GM19193 (cell line): ENCODE results near the gene PRKCZ.

Source experiments
- POLR2A ChIP-seq: IDR thresholded peaks from 4 replicates; pipeline ENCODE4 v1.6.1; 2011; ENCODE audit not compliant: insufficient read depth, insufficient read length; ENCODE audit errors: extremely low read depth

PRKCZ gene

DNA sequence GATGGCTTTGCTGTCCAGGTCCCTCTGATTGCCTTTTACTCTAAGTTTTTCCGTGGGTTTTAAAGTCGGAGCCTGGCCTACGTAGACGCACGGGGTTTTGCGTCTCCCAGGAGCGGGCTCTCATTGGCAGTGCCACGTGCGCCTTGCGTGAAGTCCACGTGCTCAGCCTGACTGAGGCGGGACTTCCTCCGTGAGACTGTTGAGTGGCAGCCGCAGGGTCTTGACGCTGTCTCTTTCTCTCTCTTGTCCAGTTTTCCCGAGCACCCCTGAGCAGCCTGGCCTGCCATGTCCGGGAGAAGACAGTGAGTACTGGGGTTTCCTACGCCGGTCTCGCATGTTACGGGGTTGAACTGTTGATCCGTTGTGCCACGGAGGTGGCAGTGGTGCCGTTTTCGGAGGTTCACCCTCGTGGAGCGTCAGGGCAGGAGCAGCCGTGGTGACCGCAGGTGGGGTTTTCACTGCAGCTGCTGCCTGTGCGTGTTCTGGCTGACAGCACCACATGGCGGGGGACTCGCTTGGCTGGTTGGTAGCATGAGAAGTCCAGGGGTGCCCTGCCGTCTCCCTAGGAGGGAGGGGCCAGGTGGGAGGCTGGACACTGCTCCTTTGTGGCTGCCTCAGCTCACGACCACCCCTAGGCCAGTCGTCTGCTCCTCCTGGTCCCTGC lies 9.2 kb downstream of the PRKCZ start:
- TF ChIP-seq POLR2A, result no peak

DNA sequence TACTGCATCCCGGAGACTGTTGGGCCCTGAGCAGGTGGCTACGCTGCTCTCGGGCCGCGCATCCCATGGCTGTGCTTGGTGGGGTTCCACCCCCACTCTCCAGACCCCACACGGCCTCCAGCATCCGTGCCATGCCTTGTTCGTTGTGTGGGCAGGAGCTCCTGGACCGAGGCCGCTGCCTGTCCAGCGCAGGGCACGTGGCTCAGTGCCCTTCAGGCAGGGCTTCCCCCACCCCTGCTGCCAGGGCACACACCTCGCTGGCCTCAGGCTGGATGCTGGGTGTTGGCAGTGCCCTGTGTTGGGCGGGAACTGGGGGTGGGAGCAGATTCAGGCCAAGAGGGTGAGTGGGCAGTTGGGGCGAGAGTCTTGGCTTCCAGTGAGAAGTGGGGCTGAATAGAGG lies 9.9 kb downstream of the PRKCZ start:
- no peak for TF ChIP-seq POLR2A

DNA sequence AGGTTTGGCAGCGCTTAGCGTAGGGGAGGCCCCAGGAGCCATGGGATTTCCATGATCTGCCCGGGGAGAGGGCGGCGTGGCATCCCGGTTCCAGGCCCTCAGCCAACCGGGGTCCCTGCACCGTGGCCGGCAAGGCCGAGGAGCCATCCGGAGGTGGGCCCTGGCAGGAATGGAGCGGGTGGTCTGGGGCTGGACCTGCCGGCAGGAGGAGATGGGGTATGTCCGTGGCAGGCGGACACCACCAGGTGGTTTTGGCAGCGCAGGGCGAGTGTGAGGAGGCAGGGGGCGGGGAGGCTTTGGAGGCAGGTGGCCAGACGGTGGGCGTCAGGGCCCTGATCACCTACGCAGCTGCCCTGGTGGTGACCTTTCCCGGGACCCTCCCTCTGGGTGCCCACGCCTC lies 10.3 kb downstream of the PRKCZ start:
- no peak for TF ChIP-seq POLR2A

DNA sequence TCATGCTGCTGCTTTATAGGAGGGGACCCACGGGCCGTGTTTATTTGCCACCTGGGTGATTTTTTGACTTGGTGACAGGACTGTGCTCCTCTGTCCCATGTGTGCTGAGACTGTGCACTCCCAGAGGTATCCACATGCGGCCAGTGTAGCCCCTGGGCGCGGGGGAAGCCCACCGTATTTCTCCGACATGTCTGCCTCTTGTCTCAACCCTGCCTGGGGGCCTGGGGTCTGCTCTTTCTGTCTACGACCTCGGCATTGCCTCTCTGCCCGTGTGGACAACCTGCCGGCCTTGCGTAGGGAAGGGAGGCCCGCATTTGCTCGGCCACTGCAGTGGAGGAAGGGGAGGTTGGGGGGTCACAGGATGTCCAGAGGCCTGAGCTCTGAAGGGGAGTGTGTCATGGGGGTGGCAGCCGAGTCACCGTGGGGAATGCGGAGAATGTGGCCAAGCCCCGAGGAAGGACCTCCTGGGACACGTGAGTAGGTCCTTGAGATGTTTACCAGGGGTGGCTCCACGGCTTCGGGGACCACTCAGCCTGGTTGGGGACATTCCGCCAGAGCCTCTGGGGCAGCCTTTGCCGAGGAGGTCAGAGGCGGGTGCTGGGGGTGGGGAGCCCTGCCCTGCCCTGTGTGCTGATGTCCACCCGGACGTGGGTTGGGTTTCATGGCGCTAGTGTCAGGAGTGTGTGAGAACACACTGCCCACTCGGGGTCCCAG lies 11.0 kb downstream of the PRKCZ start:
- TF ChIP-seq POLR2A, result no peak

DNA sequence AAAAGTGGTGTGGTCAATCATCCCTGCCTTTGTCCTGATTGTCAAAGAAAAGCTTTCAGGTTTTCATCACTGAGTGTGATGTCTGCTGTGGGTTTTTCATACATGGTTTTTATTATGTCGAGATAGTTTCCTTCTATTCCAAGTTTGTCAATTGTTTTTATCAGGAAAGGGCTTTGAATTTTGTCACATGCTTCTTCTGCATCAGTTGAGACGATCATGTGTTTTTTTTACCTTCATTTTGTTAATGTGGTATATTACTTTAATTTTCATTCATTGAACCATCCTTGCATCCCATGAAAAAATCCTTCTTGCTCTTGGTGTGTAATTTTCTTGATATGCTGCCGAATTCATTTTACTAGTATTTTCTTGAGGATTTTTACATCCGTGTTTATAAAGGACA lies 15.5 kb downstream of the PRKCZ start:
- no peak for TF ChIP-seq POLR2A

DNA sequence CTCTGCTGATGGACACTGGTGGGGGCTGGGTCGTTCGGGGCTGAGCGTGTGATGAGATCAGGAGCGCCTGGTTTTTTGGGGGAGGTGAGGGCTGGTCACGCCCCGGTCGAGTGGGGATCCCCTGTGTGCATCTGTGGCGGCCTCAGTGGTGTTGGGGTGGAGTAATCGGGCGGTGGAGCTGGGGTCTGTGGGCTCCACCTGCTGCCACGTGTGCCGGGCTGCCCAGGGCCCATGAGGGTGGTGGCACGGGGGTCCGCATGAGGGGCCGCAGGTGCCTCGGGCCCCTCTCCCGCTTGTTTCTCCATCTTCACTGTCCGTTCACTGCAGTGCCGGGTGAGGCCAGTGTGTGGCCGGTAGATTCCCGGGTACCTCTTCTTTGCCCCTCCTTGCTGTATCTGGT lies 17.2 kb downstream of the PRKCZ start:
- no peak for TF ChIP-seq POLR2A

DNA sequence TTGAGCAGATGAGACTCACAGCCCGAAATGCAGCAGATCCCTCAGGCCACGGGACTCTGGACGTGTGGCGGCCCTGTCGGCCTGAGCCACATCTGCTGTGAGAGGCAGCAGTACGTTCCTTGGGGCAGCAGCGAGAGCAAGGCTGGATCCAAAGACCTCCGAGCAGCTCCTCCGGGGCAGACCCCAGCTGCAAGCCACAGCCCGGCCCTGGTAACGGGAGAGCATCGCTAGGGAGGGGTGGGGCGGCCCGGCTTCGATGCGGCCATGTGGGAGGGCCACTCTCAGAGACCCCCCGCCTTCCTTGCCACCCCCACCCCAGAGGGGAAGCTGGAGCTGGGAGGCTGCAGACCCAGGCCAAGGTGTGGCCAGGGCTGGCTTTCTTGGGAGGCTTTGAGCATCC lies 17.8 kb downstream of the PRKCZ start:
- TF ChIP-seq POLR2A, result no peak

DNA sequence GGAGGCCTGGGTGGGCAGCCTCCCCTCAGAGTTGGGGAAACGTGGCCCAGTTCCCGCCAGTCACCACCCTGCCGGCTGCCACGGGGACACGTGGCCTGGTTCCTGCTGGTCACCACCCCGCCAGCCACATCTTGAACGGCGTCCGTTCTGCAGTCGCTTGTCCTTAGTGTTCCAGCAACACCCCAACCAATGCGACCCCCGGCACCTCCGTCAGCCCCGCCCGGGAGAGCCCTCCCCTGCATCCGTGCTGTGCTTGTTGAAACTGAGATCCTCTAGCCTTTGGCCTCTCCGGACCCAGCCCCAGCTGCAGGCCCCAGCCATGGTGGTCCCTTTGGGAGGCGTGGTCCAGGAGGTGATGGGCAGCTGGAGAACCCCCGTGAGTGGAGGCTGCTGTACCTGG lies 18.7 kb downstream of the PRKCZ start:
- TF ChIP-seq POLR2A, result no peak

DNA sequence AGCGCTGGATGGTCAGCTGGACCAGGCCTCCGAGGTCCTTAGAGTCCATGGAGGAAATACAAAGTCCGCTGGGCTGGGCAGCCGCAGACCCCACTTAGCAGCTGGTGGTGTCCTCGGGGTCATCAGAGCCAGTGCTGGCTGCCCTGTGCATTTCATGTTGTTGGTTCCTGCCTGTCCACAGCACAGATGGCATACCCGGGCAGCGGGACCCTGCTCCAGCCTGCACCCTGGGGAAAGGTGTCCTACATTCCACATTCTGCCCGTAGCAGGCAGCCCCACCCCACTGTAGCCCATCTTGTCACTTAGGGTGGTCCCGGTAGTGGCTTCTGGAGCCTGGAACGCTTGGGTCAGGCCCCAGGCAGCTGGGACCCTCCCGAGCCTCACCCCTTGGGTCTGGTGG lies 19.8 kb downstream of the PRKCZ start:
- no peak for TF ChIP-seq POLR2A

DNA sequence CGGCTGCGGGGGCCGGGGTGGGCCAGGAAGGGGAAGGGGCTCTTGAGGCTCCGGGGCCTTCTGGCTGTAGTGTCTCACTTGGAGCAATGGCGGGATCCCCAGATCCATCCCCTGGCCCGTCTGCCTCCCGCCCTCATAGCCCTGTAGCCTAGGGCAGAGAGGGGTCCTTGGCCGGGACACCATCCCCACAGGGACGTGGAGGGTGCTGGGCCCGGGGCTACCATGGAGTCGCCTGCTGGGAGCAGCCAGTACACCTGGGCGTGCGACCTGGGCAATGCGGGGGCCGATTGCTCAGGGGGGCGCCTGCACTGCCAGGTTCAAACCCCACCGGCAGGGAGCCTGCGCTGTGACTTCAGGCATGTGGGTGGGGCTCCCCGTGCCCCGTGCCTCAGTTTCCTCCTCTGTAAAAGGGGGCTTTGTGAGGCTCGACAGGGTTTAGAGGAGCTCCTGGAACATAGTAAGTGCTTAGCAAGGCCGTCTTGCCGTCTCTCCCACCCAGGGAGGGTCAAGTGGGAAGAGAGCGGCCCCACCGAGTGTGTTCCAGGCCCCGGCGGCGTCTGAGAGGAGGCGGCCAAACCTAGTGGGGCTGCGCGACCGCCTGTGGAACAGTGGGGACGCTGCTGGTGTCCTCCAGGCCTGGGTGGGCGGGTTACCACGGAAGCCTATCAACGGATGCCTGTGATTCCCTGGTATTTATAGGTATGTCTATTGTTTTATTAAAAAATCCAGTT lies 20.8 kb downstream of the PRKCZ start:
- TF ChIP-seq POLR2A, result no peak

DNA sequence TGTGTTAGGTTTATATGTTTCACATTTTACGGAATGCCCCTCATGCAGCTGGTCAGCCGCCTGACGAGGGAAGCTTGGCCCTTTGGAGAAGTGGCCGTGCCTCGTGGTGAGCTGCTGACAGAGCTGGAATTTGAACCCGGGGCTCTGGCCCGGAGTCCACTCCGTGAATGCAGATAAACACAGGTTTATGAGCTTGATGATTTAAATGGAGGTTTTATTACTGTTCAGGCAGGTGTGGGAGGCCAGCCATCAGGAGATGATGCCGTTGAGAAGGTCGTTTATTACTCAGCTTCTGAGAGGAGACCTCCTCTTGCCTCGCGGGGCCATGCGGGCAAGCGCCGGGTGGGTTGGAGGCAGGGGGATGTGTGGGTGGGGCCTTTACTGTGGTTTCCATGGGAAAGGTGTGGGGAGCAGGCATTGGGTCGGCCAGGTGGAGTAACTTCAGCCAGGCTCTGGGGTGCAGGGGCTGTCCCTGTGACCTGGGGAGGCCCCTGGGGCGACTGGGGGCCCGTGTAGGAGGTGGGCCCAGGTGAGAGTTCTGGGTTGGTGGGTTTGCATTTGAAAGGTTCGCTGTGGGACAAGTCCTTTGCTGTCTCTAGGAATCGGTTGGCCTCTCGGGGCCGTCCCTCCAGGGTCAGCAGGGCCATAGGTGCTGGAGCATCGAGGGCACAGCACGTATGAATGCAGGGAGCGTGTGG lies 22.0 kb downstream of the PRKCZ start:
- no peak for TF ChIP-seq POLR2A

DNA sequence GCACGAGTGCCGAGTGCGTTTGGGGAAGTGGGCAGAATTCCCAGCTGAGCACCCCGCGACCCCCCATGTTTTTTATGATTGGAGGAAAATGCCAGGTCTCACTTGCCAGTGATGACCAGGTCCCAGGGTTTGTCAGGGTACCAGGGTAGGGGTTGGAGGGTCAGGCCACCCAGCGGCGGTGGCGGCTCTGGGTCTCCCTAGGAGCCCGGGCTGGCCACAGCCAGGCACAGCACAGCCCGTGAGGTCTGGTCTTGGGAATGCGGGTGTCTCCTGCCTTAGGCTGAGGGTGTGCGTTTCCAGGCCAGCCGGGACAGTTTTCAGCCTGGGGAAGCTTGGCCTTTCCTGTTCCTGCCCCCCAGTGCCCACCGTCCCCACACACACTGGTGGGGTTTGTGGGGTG lies 22.7 kb downstream of the PRKCZ start:
- no peak for TF ChIP-seq POLR2A

DNA sequence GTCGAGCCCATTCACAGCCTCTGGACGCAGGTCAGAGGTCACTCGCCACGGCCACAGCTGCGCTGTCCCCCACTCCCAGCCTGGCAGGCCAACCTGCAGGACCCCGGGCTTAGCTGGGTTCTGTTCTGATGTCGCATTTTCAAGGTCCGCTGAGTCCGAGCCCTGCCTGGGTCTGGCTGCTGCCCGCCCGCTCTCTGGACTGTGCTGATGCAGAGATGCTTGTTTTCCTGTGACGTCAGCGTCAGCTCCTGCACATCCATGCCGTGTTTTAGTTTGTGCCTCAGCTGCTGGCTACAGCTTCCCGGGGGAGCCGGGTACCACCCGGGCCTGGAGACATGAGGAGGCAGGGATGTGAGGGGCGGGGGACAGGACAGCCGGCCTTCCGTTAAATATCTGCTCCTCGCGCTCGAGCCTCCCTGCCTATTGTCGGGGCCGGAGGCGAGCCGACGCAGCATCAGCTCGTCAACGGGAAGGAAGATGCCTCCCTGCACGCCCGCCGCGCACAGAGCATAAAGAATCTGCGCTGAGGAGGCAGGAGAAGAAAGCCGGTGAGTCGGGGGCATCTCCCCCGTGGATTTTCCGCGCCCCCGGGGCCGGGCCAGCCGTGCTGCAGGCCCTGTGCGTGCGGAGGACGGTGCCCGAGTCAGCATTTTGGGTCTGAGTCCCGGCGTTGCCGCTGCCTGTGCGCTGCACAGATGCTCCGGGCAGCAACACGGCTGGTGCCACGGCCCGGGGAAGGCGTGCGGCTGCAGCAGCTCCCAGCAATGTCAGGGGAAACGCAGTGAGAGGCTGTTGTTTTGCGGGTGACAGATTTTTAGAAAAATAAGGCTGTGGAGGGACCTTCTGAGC lies 23.4 kb downstream of the PRKCZ start:
- no peak for TF ChIP-seq POLR2A

DNA sequence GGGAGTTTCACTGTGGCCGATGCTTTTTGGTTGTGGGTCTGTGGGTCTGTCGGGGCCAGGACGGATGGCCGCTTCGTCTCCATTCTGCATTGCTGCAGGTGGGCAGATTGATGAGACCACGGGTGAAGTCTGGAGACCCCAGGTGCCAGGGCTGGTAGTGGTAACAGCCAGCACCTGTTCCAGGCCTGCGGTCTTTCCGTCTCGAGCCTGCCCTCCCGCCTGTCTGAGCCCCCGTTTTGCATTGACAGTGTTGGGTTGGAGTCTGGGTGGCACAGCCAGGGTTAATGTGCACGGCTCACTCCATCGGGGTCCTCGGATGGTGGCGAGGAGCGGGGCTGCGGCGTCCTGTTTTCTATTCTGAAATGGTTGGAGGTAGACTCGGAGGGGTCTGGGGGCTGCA lies 24.2 kb downstream of the PRKCZ start:
- TF ChIP-seq POLR2A, result no peak
